Measurements from ENCODE around the gene SPATS2. TPM values are rescaled to one million over a fixed set of nuclear protein-coding genes. Genes with fewer than 3 reads are reported as not detected.
A peak's percentile ranks its signal among the peaks of the same experiment; 100 is the strongest.

Gene SPATS2
- total RNA-seq, 1 experiment from 2014 or later, result 56.3 TPM

- DNase-seq (ENCODE audit: low read depth, low spot score), result peak; percentile 17
- TF ChIP-seq SIN3A (IDR thresholded peaks at IDR 0.05; ENCODE audit: borderline replicate concordance, insufficient read depth, low read depth, low read length), result no peak
- TF ChIP-seq CTCF (IDR thresholded peaks at IDR 0.05), result no peak
- TF ChIP-seq POLR2AphosphoS5 (IDR thresholded peaks at IDR 0.05; ENCODE audit: low read depth, low read length), result no peak
- TF ChIP-seq TCF7L2 (IDR thresholded peaks at IDR 0.05; ENCODE audit: low read depth, low read length), result no peak
- no peak for TF ChIP-seq REST (IDR thresholded peaks at IDR 0.05; ENCODE audit: insufficient read depth in 1 of 2, low read depth in 2 of 2, low read length in 1 of 2)
These were observed 148.0 kb downstream of the SPATS2 start for GRCh38 chr12:49515266-49515665.

DNA sequence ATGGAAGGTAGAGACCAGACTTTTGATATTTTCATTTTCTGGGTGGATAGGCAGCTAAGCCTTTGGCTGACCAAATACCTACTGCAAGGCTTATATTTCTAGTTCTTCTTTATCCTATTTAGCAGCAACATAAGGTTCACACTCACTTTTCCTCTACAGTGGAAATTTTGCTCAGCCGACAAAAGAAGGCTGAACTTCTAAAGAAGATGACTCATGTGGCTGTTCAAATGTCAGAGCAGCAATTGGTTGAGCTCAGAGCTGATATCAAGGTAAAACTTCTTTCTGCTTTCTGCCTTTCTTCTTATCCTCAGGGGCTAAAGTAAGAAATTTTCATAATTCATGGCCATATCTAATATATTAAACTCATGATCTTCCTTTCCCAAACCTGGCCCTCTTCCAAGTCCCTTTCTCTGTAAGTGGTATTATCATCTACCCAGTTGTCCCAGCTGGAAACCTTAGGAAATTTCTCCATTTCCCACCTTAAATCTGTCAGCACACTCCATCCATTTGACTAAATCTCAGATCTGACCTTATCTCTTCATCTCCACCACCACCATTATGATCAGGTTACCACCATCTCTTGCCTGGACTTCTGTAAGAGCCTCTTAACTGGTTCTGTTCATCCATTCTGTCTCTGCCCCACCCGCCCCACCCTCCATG lies 151.8 kb downstream of the SPATS2 start:
- in situ Hi-C loops (cut with HindIII; ENCODE audit: low pct_unique_long_range_greater_than_20kb, low sequenced_read_pairs) (loop anchor here (25.0 kb wide), 1 partner anchor 157 kb away; the partner anchor contains the start of gene SPATS2), intact Hi-C loops (cut with micrococcal nuclease; ENCODE audit: unreplicated experiment) (no loop called here)
- peaks cover 4% of the 10 kb centered on the region; the same call in 1 of the 2 replicates for H3K36me3 ChIP-seq (ENCODE audit: control insufficient read depth, insufficient read depth, low read length)
- DNase-seq (ENCODE audit: low read depth, low spot score) (no peak), ATAC-seq (no peak)
- no peaks in the 10 kb centered on the region for H3K27me3 ChIP-seq (ENCODE audit: control insufficient read depth, insufficient read depth, low read length)
- BruUV-seq (replicated peaks), result no TSS peak
- H3K27ac ChIP-seq (ENCODE audit: low read length), result no peak overlapping the region
- no peaks in the 10 kb centered on the region for H3K4me1 ChIP-seq (ENCODE audit: control insufficient read depth, insufficient read depth, low read length)
- TF ChIP-seq CTCF (IDR thresholded peaks at IDR 0.05), result no peak
- no peak for TF ChIP-seq TCF7L2 (IDR thresholded peaks at IDR 0.05; ENCODE audit: low read depth, low read length)
- no peak for TF ChIP-seq POLR2AphosphoS5 (IDR thresholded peaks at IDR 0.05; ENCODE audit: low read depth, low read length)
- no peak for TF ChIP-seq REST (IDR thresholded peaks at IDR 0.05; ENCODE audit: insufficient read depth in 1 of 2, low read depth in 2 of 2, low read length in 1 of 2)
- TF ChIP-seq SIN3A (IDR thresholded peaks at IDR 0.05; ENCODE audit: borderline replicate concordance, insufficient read depth, low read depth, low read length), result no peak
- ChIA-PET CTCF (interaction anchor here (0.5 kb wide), 1 partner anchor 8 kb away, joined by 5 read pairs; no protein-coding TSS in a partner anchor), POLR2A (interaction anchor here (0.6 kb wide), 1 partner anchor 108 kb away, joined by 3 read pairs; no protein-coding TSS in a partner anchor)
- no peaks in the 10 kb centered on the region for H3K9me3 ChIP-seq (ENCODE audit: control insufficient read depth, insufficient read depth, low read depth, low read length)
- no peak overlapping the region for H3K4me3 ChIP-seq (ENCODE audit: low read depth in 2 of 2, low read length in 2 of 2)

More at GRCh38 chr12:49515266-49515665, 148.0 kb downstream of the SPATS2 start:
- in situ Hi-C loops (cut with HindIII; ENCODE audit: low pct_unique_long_range_greater_than_20kb, low sequenced_read_pairs), result loop anchor here (25.0 kb wide), 1 partner anchor 153 kb away; the partner anchor contains the start of gene SPATS2
- Histone ChIP-seq H3K9me3 (ENCODE audit: control insufficient read depth, insufficient read depth, low read depth, low read length) (no peaks in the 10 kb centered on the region), H3K36me3 (ENCODE audit: control insufficient read depth, insufficient read depth, low read length) (0 out of 2 replicates have a peak, but pooled peaks cover 4% of the 10 kb centered on the region), H3K27me3 (ENCODE audit: control insufficient read depth, insufficient read depth, low read length) (no peaks in the 10 kb centered on the region), H3K4me3 (ENCODE audit: low read depth in 2 of 2, low read length in 2 of 2) (no peak overlapping the region), H3K27ac (ENCODE audit: low read length) (no peak overlapping the region), H3K4me1 (ENCODE audit: control insufficient read depth, insufficient read depth, low read length) (no peaks in the 10 kb centered on the region)
- ChIA-PET CTCF (interaction anchor here (0.6 to 6.1 kb wide), 3 partner anchors 38 to 156 kb away, joined by 4 to 92 read pairs (median 7); no protein-coding TSS in a partner anchor), POLR2A (no interaction called here)
- ATAC-seq, result no peak
- intact Hi-C loops (cut with micrococcal nuclease; ENCODE audit: unreplicated experiment), result no loop called here
- no TSS peak for BruUV-seq (replicated peaks)

Data from Panc1 (cell line).